Endodermal cell (in vitro differentiated cells): ENCODE data around the gene PPFIA3. TPM values are rescaled to one million over a fixed set of nuclear protein-coding genes. Genes with fewer than 3 reads are reported as not detected.
A peak's percentile ranks its signal among the peaks of the same experiment; 100 is the strongest.

ENCODE experiments used
- DNase-seq: peaks from one replicate; pipeline ENCODE4 v3.0.0-alpha.2; 2017
- H3K27ac ChIP-seq: 2 replicates; pipeline ENCODE4 v1.5.1; 2013; ENCODE audit warnings: mild to moderate bottlenecking, low read depth, low read length, moderate library complexity
- H3K27me3 ChIP-seq: 2 replicates; pipeline ENCODE4 v1.6.1; 2013; ENCODE audit warnings: mild to moderate bottlenecking, low read length, moderate library complexity; ENCODE audit not compliant: insufficient read depth, control insufficient read depth, poor library complexity, severe bottlenecking
- H3K36me3 ChIP-seq: 2 replicates; pipeline ENCODE4 v1.7.0; 2013; ENCODE audit warnings: mild to moderate bottlenecking, low read length, moderate library complexity; ENCODE audit not compliant: control insufficient read depth, insufficient read depth
- H3K4me1 ChIP-seq: one replicate; pipeline ENCODE4 v1.7.0; 2013; ENCODE audit warnings: low read length; ENCODE audit not compliant: control insufficient read depth, insufficient read depth
- H3K4me3 ChIP-seq: 2 replicates; pipeline ENCODE4 v1.5.1; 2013; ENCODE audit warnings: mild to moderate bottlenecking, low read length, moderate library complexity
- H3K9ac ChIP-seq: 2 replicates; pipeline ENCODE4 v1.6.1; 2013; ENCODE audit warnings: mild to moderate bottlenecking, low read length, moderate library complexity; ENCODE audit not compliant: poor library complexity, severe bottlenecking; ENCODE audit errors: extremely low read depth
- H3K9me3 ChIP-seq: 2 replicates; pipeline ENCODE4 v1.6.1; 2013; ENCODE audit warnings: mild to moderate bottlenecking, low read length, moderate library complexity; ENCODE audit not compliant: control insufficient read depth
- H3K27ac Mint-ChIP-seq: 2 replicates; pipeline ENCODE4 v1.8.0; 2020; ENCODE audit warnings: mixed read lengths
- H3K27me3 Mint-ChIP-seq: 2 replicates; pipeline ENCODE4 v1.8.0; 2021; ENCODE audit warnings: mild to moderate bottlenecking, mixed read lengths; ENCODE audit not compliant: insufficient read depth
- H3K36me3 Mint-ChIP-seq: 2 replicates; pipeline ENCODE4 v1.8.0; 2020; ENCODE audit warnings: low read depth, mixed read lengths
- H3K4me1 Mint-ChIP-seq: 2 replicates; pipeline ENCODE4 v1.8.0; 2020; ENCODE audit warnings: mixed read lengths
- H3K4me3 Mint-ChIP-seq: 2 replicates; pipeline ENCODE4 v1.8.0; 2020; ENCODE audit warnings: mild to moderate bottlenecking, moderate library complexity, mixed read lengths
- H3K9me3 Mint-ChIP-seq: 2 replicates; pipeline ENCODE4 v1.8.0; 2020; ENCODE audit warnings: mild to moderate bottlenecking, mixed read lengths
- CTCF ChIP-seq: fragments of 200-600 bp; sonication (generic); conservative IDR thresholded peaks from 2 replicates; pipeline ENCODE4 v1.5.0; 2021; ENCODE audit warnings: antibody characterized with exemption, mild to moderate bottlenecking
- WGBS, 2 experiments: methylation state at CpG; one replicate each; pipeline versions ENCODE4 v1.1.5 to v1.1.7; 2013; ENCODE audit warnings: missing lambda C conversion rate in 2 of 2, mixed read lengths in 1 of 2; ENCODE audit not compliant: insufficient coverage in 1 of 2, insufficient read length in 1 of 2; 5-methylcytosine and 5-hydroxymethylcytosine counted together
- total RNA-seq, 2 donors: library from RNA; stranded (reverse); fragmentation: NEBNext Ultra II Directional in 1 of 2; extraction: Animal tissue kit (Norgen Biotek cat#: 25700) in 1 of 2; gene quantifications; 2 replicates in 1 of 2; 3 replicates in 1 of 2; pipeline ENCODE4 v1.2.1, GENCODE V29; 2021

The PPFIA3 gene
- total RNA-seq, 2 donors from 2014 or later = 7.4 to 16.5 TPM

DNA sequence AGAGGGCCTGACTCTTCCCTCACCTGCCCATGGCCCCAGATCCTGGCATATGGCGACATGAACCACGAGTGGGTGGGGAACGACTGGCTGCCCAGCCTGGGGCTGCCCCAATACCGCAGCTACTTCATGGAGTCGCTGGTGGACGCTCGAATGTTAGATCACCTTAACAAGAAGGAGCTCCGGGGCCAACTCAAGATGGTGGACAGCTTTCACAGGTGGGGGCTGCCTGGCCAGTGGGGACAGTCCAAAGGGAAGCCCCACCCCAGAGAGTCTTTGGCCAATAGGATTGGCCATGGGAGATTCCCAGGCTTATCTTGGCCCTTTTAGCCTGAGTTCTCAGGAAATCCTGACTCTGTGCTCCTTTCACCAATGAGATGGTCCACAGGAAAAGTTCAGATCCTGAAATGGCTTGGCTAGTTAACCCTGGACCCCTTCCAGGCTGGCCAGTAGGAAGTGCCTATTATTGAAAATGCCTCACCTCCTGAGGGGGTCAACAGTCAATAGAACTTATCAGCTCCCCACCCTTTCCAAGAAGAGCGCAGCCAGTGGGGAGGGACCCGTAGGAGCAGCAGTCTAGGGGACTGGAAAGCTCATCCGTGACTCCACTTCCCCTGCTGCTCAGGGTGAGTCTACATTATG is 28.8 kb downstream of the PPFIA3 start:
- no peak for TF ChIP-seq CTCF
- Histone ChIP-seq H3K9ac (no peak overlapping the region), H3K9me3 (no peaks in the 10 kb centered on the region), H3K27ac (no peak overlapping the region), H3K4me1 (peaks cover 6% of the 10 kb centered on the region), H3K4me3 (peak overlapping the region; percentile 94), H3K36me3 (no peaks in the 10 kb centered on the region), H3K27me3 (peaks cover 6% of the 10 kb centered on the region)
- Mint-ChIP-seq H3K4me1 (peaks cover 12% of the 10 kb centered on the region), H3K9me3 (peaks cover 4% of the 10 kb centered on the region), H3K36me3 (no peaks in the 10 kb centered on the region), H3K27me3 (peaks cover 23% of the 10 kb centered on the region), H3K4me3 (peak overlapping the region; percentile 75), H3K27ac (peak overlapping the region; percentile 82)
- no peak for DNase-seq
- 79 to 87% methylated on average over 9 to 11 of the region's 11 CpGs for WGBS, 2 experiments

GRCh38 chr19:49148784-49149651 is 29.7 kb downstream of the PPFIA3 start:
- H3K9ac ChIP-seq = peak overlapping the region; percentile 59
- peak overlapping the region; percentile 89 for H3K27ac Mint-ChIP-seq
- H3K4me1 Mint-ChIP-seq = peaks cover 12% of the 10 kb centered on the region

More at GRCh38 chr19:49148784-49149651, 29.7 kb downstream of the PPFIA3 start:
- Histone ChIP-seq H3K27ac (peak overlapping the region; percentile 89), H3K27me3 (peaks cover 11% of the 10 kb centered on the region), H3K4me1 (peaks cover 6% of the 10 kb centered on the region), H3K36me3 (no peaks in the 10 kb centered on the region), H3K4me3 (peak overlapping the region; percentile 94), H3K9me3 (no peaks in the 10 kb centered on the region)
- H3K9me3 Mint-ChIP-seq = peaks cover 4% of the 10 kb centered on the region
- peak overlapping the region; percentile 75 for H3K4me3 Mint-ChIP-seq
- WGBS, 2 experiments = 1 to 2% methylated on average over 23 to 49 of the region's 49 CpGs
- no peaks in the 10 kb centered on the region for H3K36me3 Mint-ChIP-seq
- DNase-seq = peak; percentile 100
- peaks cover 31% of the 10 kb centered on the region for H3K27me3 Mint-ChIP-seq
- no peak for TF ChIP-seq CTCF
